MM.1S (cell line): ENCODE data around the gene RGMA.
"Not testable (repeated sequence)": the region's sequence is repeated elsewhere in the genome, so short reads cannot be mapped to it uniquely, and the experiment has no call there.

ENCODE experiments used
- DNase-seq: peaks from one replicate; pipeline ENCODE4 v3.0.0-alpha.2; 2015
- H2AFZ ChIP-seq: fragments of 300-600 bp; sonication (generic); 2 replicates; pipeline ENCODE4 v1.6.0; 2016; ENCODE audit warnings: antibody characterized with exemption, low read length
- H3F3A ChIP-seq: fragments of 300-600 bp; sonication (generic); 2 replicates; pipeline ENCODE4 v1.6.1; 2016; ENCODE audit warnings: mild to moderate bottlenecking, antibody characterized with exemption, low read length, moderate library complexity, mixed read lengths; ENCODE audit not compliant: insufficient read depth
- H3K27ac ChIP-seq: fragments of 300-600 bp; sonication (generic); 2 replicates; pipeline ENCODE4 v1.5.1; 2016; ENCODE audit warnings: mild to moderate bottlenecking, low read length
- H3K27me3 ChIP-seq: fragments of 300-600 bp; sonication (generic); replicated peaks from 2 replicates; pipeline ENCODE4 v1.6.0; 2016; ENCODE audit warnings: low read length; ENCODE audit not compliant: insufficient read depth
- H3K36me3 ChIP-seq: fragments of 300-600 bp; sonication (generic); replicated peaks from 2 replicates; pipeline ENCODE4 v1.6.1; 2016; ENCODE audit warnings: mild to moderate bottlenecking, low read length, mixed read lengths; ENCODE audit not compliant: insufficient read depth
- H3K4me1 ChIP-seq: fragments of 300-600 bp; sonication (generic); 2 replicates; pipeline ENCODE4 v1.6.1; 2016; ENCODE audit warnings: low read length, mixed read lengths
- H3K4me2 ChIP-seq: fragments of 300-600 bp; sonication (generic); 2 replicates; pipeline ENCODE4 v1.6.0; 2016; ENCODE audit warnings: low read depth, low read length
- H3K4me3 ChIP-seq: fragments of 300-600 bp; sonication (generic); 2 replicates; pipeline ENCODE4 v1.5.1; 2016; ENCODE audit warnings: low read length, mixed read lengths
- H3K79me2 ChIP-seq: fragments of 300-600 bp; sonication (generic); 2 replicates; pipeline ENCODE4 v1.6.1; 2016; ENCODE audit warnings: mixed run types, low read length, mixed read lengths
- H3K9ac ChIP-seq: fragments of 300-600 bp; sonication (generic); 2 replicates; pipeline ENCODE4 v1.6.1; 2016; ENCODE audit warnings: low read length, mixed read lengths
- H3K9me2 ChIP-seq: fragments of 300-600 bp; sonication (generic); replicated peaks from 2 replicates; pipeline ENCODE4 v1.6.1; 2016; ENCODE audit warnings: mild to moderate bottlenecking, low read length, mixed read lengths; ENCODE audit not compliant: insufficient read depth
- H3K9me3 ChIP-seq: fragments of 300-600 bp; sonication (generic); replicated peaks from 2 replicates; pipeline ENCODE4 v1.6.1; 2016; ENCODE audit warnings: mild to moderate bottlenecking, low read length, mixed read lengths; ENCODE audit not compliant: insufficient read depth
- H4K20me1 ChIP-seq: fragments of 300-600 bp; sonication (generic); 2 replicates; pipeline ENCODE4 v1.6.1; 2016; ENCODE audit warnings: mild to moderate bottlenecking, low read length, moderate library complexity, mixed read lengths; ENCODE audit not compliant: insufficient read depth
- EZH2 ChIP-seq: fragments of 300-600 bp; sonication (generic); optimal IDR thresholded peaks from 2 replicates; pipeline ENCODE3; 2017; ENCODE audit warnings: low read depth, mild to moderate bottlenecking, antibody characterized with exemption, low read length, mixed read lengths
- EZH2phosphoT487 ChIP-seq: fragments of 300-600 bp; sonication (generic); IDR thresholded peaks from 2 replicates; pipeline ENCODE4 v1.6.1; 2018; ENCODE audit warnings: antibody characterized with exemption, low read length
- TF ChIP-seq, protein P1 (sequence below): fragments of 300-600 bp; sonication (generic); IDR thresholded peaks from 2 replicates; pipeline ENCODE4 v1.5.1; 2016; ENCODE audit warnings: antibody characterized with exemption, low read length, mixed read lengths

RGMA gene

DNA sequence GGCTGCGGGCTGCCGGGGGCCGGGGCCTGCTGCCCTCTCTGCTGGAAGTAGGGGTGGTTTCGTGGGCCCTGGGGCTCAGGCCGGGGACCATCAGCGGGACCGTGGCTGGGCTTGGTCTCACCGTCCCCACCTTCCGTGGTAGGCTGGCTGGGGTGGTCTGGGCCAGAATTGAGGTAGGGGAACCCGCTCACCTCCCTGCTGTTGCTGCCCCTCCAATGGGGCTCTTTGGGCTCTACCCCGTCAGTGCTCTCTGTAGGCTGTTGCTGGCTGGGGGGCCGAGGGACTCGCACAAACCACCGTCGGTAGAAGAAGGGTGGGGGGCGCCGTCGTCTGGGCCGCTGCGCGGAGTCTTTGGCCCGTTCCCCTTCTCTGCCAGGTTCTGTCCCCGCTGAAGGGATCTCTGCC is 23.4 kb downstream of the RGMA start:
- H3K4me2 ChIP-seq, result no peak overlapping the region
- no peaks in the 10 kb centered on the region for H3K36me3 ChIP-seq
- peaks cover 3% of the 10 kb centered on the region; the same call in 1 of the 2 replicates for H3K27me3 ChIP-seq
- H3K9me3 ChIP-seq, result no peaks in the 10 kb centered on the region
- DNase-seq, result no peak
- peaks cover 5% of the 10 kb centered on the region; the same call in 1 of the 2 replicates for H3F3A ChIP-seq
- no peak overlapping the region for H3K27ac ChIP-seq
- no peak overlapping the region for H2AFZ ChIP-seq
- TF ChIP-seq EZH2phosphoT487 (no peak), EZH2 (no peak)
- TF ChIP-seq, protein P1, sequence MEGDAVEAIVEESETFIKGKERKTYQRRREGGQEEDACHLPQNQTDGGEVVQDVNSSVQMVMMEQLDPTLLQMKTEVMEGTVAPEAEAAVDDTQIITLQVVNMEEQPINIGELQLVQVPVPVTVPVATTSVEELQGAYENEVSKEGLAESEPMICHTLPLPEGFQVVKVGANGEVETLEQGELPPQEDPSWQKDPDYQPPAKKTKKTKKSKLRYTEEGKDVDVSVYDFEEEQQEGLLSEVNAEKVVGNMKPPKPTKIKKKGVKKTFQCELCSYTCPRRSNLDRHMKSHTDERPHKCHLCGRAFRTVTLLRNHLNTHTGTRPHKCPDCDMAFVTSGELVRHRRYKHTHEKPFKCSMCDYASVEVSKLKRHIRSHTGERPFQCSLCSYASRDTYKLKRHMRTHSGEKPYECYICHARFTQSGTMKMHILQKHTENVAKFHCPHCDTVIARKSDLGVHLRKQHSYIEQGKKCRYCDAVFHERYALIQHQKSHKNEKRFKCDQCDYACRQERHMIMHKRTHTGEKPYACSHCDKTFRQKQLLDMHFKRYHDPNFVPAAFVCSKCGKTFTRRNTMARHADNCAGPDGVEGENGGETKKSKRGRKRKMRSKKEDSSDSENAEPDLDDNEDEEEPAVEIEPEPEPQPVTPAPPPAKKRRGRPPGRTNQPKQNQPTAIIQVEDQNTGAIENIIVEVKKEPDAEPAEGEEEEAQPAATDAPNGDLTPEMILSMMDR, result no peak
- H3K79me2 ChIP-seq, result no peaks in the 10 kb centered on the region
- no peaks in the 10 kb centered on the region for H4K20me1 ChIP-seq
- no peak overlapping the region for H3K9ac ChIP-seq
- H3K9me2 ChIP-seq, result no peaks in the 10 kb centered on the region
- H3K4me1 ChIP-seq, result peaks cover 4% of the 10 kb centered on the region; the same call in 1 of the 2 replicates
- H3K4me3 ChIP-seq, result no peak overlapping the region

DNA sequence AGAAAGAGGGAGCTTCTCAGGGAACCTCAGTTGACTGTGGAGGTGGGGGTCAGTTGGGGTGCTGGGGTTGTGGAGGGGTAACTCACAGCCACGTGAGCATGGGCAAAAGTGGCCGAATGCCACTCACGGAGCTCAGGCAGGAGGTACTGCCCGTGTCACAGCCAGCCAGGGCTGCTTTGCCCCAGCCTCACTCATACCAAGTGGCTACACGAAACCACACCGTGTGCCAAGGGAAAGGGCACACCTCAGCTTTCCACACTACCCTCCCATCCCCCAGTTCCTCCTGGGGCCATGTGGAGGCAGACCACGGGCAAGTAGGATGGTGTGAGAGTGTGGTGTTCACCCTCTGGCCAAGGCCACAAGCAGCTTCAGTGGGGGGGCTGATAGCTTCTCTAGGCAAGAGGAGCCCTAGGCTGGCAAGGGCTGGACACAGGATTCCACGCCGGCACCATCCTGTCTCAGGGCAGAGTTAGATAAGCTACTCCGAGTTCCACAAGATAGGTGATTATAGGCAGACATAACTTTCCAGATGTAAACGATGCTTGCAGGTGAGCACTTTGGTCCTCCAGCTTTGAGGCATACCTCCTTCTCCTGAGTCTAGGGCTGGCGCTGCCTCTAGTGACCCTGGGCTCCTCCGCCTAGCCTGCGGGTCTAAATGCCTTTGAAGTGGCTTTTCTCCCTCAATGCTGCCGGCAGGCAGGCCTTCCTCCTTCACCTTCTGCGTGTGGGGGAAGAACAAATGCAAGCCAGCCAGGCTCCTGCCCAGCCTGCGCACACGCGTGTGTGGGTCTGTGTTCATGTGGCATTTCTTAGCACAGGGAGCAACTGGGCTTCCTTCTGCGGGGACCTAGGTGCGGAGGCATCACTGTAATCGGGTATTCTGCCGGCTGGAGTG is 25.0 kb downstream of the RGMA start:
- TF ChIP-seq, protein P1, result no peak
- TF ChIP-seq EZH2phosphoT487 (no peak), EZH2 (no peak)
- Histone ChIP-seq H3K4me1 (peaks cover 6% of the 10 kb centered on the region; the same call in 1 of the 2 replicates), H3K4me3 (no peak overlapping the region), H3K27me3 (no peaks in the 10 kb centered on the region), H3K9me3 (no peaks in the 10 kb centered on the region), H3K79me2 (no peaks in the 10 kb centered on the region), H3F3A (peaks cover 5% of the 10 kb centered on the region; the same call in 1 of the 2 replicates), H3K27ac (no peak overlapping the region), H3K4me2 (no peak overlapping the region), H3K9me2 (no peaks in the 10 kb centered on the region), H4K20me1 (no peaks in the 10 kb centered on the region), H3K36me3 (no peaks in the 10 kb centered on the region), H3K9ac (no peak overlapping the region), H2AFZ (no peak overlapping the region)
- no peak for DNase-seq

DNA sequence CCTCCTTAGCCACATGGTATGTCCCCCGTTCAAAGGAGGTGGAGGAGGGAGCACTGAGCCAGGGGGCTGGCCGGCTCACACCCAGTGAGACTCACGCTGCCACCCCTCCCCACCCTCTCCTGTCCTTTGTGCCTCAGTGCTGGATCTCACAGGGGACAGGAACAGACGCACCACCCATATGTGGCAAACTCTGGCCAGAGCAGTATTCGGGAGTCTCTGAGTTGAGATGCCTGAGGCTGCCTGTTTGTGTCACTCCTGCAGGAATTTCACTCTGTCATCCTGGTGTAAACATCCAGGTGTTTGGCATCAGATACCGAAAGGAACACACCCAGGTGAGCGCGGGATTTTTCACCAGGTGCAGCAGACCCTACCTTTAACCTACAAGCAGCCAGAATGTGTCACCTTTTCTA is 25.7 kb downstream of the RGMA start:
- DNase-seq, result no peak
- H3K79me2 ChIP-seq, result no peaks in the 10 kb centered on the region
- H3K9me3 ChIP-seq, result no peaks in the 10 kb centered on the region
- no peaks in the 10 kb centered on the region for H4K20me1 ChIP-seq
- peaks cover 5% of the 10 kb centered on the region; the same call in 1 of the 2 replicates for H3F3A ChIP-seq
- H2AFZ ChIP-seq, result no peak overlapping the region
- no peaks in the 10 kb centered on the region for H3K9me2 ChIP-seq
- no peak overlapping the region for H3K9ac ChIP-seq
- no peak for TF ChIP-seq EZH2
- TF ChIP-seq EZH2phosphoT487, result no peak
- TF ChIP-seq, protein P1, result no peak
- no peaks in the 10 kb centered on the region for H3K27me3 ChIP-seq
- H3K27ac ChIP-seq, result no peak overlapping the region
- H3K4me1 ChIP-seq, result peaks cover 6% of the 10 kb centered on the region; the same call in 1 of the 2 replicates
- no peaks in the 10 kb centered on the region for H3K36me3 ChIP-seq
- no peak overlapping the region for H3K4me3 ChIP-seq
- H3K4me2 ChIP-seq, result no peak overlapping the region

DNA sequence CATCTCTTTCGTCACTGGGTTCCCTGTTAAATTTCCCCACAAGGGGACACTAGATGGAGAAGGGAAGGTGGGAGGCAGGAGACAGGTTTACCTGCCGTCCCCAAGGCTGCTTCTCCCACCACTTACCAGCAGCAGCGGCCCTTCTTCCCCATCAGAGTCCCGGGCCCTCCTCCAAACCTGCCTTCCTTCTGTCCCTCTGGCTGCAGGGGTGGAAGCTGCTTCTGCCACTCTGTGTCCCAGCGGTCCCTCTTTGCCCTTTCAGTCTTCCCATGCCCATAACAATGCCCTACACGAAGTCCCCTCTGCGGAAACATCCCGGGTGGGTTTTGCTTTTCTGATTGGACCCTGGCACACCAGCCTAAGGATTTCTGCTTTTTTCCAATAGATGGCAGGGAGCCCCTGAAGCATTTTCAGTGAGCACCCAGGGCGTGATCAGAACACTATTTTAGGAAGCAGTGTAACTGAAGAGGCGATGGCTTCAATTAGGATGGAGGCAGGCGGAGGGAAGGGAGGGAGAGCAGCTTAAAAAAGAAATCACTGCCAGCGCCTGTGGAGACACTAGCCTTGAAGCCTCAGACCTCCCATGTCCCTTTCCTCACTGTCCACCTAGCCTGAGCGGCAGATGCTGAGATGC is 26.3 kb downstream of the RGMA start:
- H3K4me2 ChIP-seq, H3K9ac ChIP-seq: not testable (repeated sequence)

More for the DNA sequence above, 26.3 kb downstream of the RGMA start:
- not testable (repeated sequence) for H2AFZ ChIP-seq, H3K4me3 ChIP-seq, H3F3A ChIP-seq, H3K79me2 ChIP-seq, H4K20me1 ChIP-seq, H3K4me1 ChIP-seq, H3K9me2 ChIP-seq, H3K27ac ChIP-seq, H3K27me3 ChIP-seq, H3K36me3 ChIP-seq, DNase-seq, H3K9me3 ChIP-seq
